Measurements from ENCODE around the gene EYA4.
"Not testable (repeated sequence)": the region's sequence is repeated elsewhere in the genome, so short reads cannot be mapped to it uniquely, and the experiment has no call there.

DNA sequence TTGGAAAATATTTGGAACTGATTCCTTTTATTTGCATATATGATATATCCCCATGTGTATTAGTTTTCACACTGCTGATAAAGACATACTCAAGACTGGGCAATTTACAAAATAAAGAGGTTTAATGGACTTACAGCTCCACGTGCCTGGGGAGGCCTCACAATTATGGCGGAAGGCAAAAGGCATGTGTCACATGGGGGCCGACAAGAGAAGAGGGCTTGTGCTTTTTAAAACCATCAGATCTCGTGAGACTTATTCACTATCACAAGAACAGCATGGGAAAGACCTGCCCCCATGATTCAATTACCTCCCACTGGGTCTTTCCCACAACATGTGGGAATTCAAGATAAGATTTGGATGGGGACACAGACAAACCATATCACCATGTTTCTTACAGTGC is 156.4 kb downstream of the EYA4 start:
- TF ChIP-seq, protein P1, sequence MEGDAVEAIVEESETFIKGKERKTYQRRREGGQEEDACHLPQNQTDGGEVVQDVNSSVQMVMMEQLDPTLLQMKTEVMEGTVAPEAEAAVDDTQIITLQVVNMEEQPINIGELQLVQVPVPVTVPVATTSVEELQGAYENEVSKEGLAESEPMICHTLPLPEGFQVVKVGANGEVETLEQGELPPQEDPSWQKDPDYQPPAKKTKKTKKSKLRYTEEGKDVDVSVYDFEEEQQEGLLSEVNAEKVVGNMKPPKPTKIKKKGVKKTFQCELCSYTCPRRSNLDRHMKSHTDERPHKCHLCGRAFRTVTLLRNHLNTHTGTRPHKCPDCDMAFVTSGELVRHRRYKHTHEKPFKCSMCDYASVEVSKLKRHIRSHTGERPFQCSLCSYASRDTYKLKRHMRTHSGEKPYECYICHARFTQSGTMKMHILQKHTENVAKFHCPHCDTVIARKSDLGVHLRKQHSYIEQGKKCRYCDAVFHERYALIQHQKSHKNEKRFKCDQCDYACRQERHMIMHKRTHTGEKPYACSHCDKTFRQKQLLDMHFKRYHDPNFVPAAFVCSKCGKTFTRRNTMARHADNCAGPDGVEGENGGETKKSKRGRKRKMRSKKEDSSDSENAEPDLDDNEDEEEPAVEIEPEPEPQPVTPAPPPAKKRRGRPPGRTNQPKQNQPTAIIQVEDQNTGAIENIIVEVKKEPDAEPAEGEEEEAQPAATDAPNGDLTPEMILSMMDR (conservative IDR thresholded peaks at IDR 0.05 in 1 of 2, IDR thresholded peaks at IDR 0.05 in 1 of 2; ENCODE audit: low read depth in 1 of 2, low read length in 2 of 2) = not testable (repeated sequence)
- not testable (repeated sequence) for TF ChIP-seq EZH2 (IDR thresholded peaks at IDR 0.05; ENCODE audit: low read length, missing control alignments)
